ENCODE data around the gene COX19. TPM values are rescaled to one million over a fixed set of nuclear protein-coding genes. Genes with fewer than 3 reads are reported as not detected.
A peak's percentile ranks its signal among the peaks of the same experiment; 100 is the strongest.

The COX19 gene
- polyA plus RNA-seq, 1 of the 3 experiments (the other 2 are of a cell fraction) = 7.6 TPM

DNA sequence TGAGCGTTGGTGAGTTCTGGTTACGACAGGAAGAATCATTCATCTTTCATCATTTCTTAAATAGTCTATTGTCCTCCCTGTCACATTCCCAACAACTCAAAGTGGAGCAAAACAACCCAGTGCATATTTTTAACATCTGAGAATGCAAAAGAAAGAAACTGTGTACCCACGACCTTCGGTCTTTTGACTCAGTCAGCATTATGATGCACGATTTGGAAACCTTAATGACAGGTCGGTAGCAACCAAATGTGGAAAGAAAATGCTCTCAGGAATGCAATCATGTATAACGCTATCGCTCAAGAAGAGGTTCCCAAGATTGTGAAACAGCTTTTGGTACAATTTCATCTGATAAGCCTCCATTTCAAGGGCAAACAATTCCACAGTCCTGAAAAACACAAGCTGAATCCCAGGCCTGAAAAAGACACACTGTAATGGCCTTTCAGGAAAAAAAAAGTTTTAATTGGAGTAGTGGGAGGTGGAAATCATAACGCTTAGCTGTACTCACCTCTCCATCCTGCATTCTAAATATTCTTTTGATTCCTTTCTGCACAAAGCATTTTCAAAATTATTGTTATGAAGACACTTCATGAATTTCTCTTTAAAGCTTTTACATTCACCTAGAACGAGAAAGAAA lies 2.6 kb downstream of the COX19 start:
- Histone ChIP-seq H3K36me3 (replicated peaks in 1 of 2; ENCODE audit: control insufficient read depth in 1 of 2, insufficient read depth in 2 of 2, low read length in 1 of 2) (peaks cover 34 to 42% of the 10 kb centered on the region in 2 experiments), H3K4me2 (peak overlapping the region; percentile 88; the same call in 1 of the 2 replicates), H3K79me2 (ENCODE audit: insufficient read depth) (peaks cover 68% of the 10 kb centered on the region), H3K27me3 (ENCODE audit: insufficient read depth) (no peaks in the 10 kb centered on the region), H3K4me3 (ENCODE audit: low read depth in 2 of 2, low read length in 1 of 2) (no peak overlapping the region; a peak in 1 of 4 replicates), H3K9ac (no peak overlapping the region), H2AFZ (ENCODE audit: low read depth) (no peak overlapping the region), H4K20me1 (ENCODE audit: insufficient read depth) (peaks cover 52% of the 10 kb centered on the region), H3F3A (replicated peaks; ENCODE audit: insufficient read depth) (peaks cover 7% of the 10 kb centered on the region), H3K9me2 (no peaks in the 10 kb centered on the region), H3K4me1 (ENCODE audit: control insufficient read depth in 1 of 2, insufficient read depth in 2 of 2, low read depth in 1 of 2, low read length in 1 of 2) (peaks cover 6 to 12% of the 10 kb centered on the region in 2 experiments; a peak in 2 of 4 replicates), H3K9me3 (no peaks in the 10 kb centered on the region), H3K27ac (ENCODE audit: low read depth in 2 of 2, low read length in 1 of 2) (no peak overlapping the region)
- 91% methylated on average over 10 of the region's 10 CpGs for WGBS (ENCODE audit: low lambda C conversion rate)
- CTCF ChIA-PET = interaction anchor here (0.8 to 8.4 kb wide), 13 partner anchors 8 to 460 kb away, joined by 3 to 134 read pairs (median 4); partner anchors contain the start of gene GPR146
- TF ChIP-seq, protein P1, sequence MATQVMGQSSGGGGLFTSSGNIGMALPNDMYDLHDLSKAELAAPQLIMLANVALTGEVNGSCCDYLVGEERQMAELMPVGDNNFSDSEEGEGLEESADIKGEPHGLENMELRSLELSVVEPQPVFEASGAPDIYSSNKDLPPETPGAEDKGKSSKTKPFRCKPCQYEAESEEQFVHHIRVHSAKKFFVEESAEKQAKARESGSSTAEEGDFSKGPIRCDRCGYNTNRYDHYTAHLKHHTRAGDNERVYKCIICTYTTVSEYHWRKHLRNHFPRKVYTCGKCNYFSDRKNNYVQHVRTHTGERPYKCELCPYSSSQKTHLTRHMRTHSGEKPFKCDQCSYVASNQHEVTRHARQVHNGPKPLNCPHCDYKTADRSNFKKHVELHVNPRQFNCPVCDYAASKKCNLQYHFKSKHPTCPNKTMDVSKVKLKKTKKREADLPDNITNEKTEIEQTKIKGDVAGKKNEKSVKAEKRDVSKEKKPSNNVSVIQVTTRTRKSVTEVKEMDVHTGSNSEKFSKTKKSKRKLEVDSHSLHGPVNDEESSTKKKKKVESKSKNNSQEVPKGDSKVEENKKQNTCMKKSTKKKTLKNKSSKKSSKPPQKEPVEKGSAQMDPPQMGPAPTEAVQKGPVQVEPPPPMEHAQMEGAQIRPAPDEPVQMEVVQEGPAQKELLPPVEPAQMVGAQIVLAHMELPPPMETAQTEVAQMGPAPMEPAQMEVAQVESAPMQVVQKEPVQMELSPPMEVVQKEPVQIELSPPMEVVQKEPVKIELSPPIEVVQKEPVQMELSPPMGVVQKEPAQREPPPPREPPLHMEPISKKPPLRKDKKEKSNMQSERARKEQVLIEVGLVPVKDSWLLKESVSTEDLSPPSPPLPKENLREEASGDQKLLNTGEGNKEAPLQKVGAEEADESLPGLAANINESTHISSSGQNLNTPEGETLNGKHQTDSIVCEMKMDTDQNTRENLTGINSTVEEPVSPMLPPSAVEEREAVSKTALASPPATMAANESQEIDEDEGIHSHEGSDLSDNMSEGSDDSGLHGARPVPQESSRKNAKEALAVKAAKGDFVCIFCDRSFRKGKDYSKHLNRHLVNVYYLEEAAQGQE (IDR thresholded peaks at IDR 0.05; ENCODE audit: low read depth, low read length) = no peak
- TF ChIP-seq ELF1 (IDR thresholded peaks at IDR 0.05) = no peak
- no peak for TF ChIP-seq NRF1 (IDR thresholded peaks at IDR 0.05; ENCODE audit: low read depth, low read length)
- TF ChIP-seq TEAD4 (IDR thresholded peaks at IDR 0.05; ENCODE audit: borderline replicate concordance, insufficient read depth) = no peak
- TF ChIP-seq RXRA (IDR thresholded peaks at IDR 0.05; ENCODE audit: borderline replicate concordance, low read depth) = no peak
- TF ChIP-seq TCF12 (IDR thresholded peaks at IDR 0.05) = no peak
- TF ChIP-seq, protein P2, sequence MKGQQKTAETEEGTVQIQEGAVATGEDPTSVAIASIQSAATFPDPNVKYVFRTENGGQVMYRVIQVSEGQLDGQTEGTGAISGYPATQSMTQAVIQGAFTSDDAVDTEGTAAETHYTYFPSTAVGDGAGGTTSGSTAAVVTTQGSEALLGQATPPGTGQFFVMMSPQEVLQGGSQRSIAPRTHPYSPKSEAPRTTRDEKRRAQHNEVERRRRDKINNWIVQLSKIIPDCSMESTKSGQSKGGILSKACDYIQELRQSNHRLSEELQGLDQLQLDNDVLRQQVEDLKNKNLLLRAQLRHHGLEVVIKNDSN (IDR thresholded peaks at IDR 0.05; ENCODE audit: borderline replicate concordance, low read depth) = no peak
- no peak for TF ChIP-seq SIN3A (IDR thresholded peaks at IDR 0.05; ENCODE audit: borderline replicate concordance, low read depth, low read length)
- TF ChIP-seq SMC3 (IDR thresholded peaks at IDR 0.05; ENCODE audit: low read depth, low read length) = no peak
- TF ChIP-seq, protein P3, sequence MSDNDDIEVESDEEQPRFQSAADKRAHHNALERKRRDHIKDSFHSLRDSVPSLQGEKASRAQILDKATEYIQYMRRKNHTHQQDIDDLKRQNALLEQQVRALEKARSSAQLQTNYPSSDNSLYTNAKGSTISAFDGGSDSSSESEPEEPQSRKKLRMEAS (IDR thresholded peaks at IDR 0.05; ENCODE audit: low read depth) = no peak
- TF ChIP-seq TAF1 (IDR thresholded peaks at IDR 0.05; ENCODE audit: borderline replicate concordance, low read depth, low read length) = no peak
- TF ChIP-seq, protein P4, sequence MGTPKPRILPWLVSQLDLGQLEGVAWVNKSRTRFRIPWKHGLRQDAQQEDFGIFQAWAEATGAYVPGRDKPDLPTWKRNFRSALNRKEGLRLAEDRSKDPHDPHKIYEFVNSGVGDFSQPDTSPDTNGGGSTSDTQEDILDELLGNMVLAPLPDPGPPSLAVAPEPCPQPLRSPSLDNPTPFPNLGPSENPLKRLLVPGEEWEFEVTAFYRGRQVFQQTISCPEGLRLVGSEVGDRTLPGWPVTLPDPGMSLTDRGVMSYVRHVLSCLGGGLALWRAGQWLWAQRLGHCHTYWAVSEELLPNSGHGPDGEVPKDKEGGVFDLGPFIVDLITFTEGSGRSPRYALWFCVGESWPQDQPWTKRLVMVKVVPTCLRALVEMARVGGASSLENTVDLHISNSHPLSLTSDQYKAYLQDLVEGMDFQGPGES (IDR thresholded peaks at IDR 0.05; ENCODE audit: low read depth, low read length) = no peak
- TF ChIP-seq EZH2phosphoT487 (IDR thresholded peaks at IDR 0.05; ENCODE audit: borderline replicate concordance, low read depth) = no peak
- TF ChIP-seq NFIC (IDR thresholded peaks at IDR 0.05; ENCODE audit: borderline replicate concordance) = no peak
- TF ChIP-seq RFX5 (IDR thresholded peaks at IDR 0.05; ENCODE audit: low read length) = no peak
- no peak for TF ChIP-seq FOXJ3 (CRISPR knock-in tag; IDR thresholded peaks at IDR 0.05)
- no peak for TF ChIP-seq RAD21 (IDR thresholded peaks at IDR 0.05; ENCODE audit: low read length)
- TF ChIP-seq, protein P5, sequence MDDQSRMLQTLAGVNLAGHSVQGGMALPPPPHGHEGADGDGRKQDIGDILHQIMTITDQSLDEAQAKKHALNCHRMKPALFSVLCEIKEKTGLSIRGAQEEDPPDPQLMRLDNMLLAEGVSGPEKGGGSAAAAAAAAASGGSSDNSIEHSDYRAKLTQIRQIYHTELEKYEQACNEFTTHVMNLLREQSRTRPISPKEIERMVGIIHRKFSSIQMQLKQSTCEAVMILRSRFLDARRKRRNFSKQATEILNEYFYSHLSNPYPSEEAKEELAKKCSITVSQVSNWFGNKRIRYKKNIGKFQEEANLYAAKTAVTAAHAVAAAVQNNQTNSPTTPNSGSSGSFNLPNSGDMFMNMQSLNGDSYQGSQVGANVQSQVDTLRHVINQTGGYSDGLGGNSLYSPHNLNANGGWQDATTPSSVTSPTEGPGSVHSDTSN (IDR thresholded peaks at IDR 0.05) = no peak
- POLR2A ChIA-PET = interaction anchor here (1.3 to 1.4 kb wide), 2 partner anchors 8 to 205 kb away, joined by 4 to 5 read pairs; no protein-coding TSS in a partner anchor
- DNase-seq = no peak
